ACC112 (cell line): ENCODE measurements around the gene CAMTA1.

Experiments
- H2AFZ ChIP-seq: fragments of 200-600 bp; sonication (generic); one replicate; pipeline ENCODE4 v1.6.0; 2017; ENCODE audit warnings: antibody characterized with exemption, low read length; ENCODE audit not compliant: unreplicated experiment
- H3K27ac ChIP-seq: fragments of 200-600 bp; sonication (generic); 2 replicates; pipeline ENCODE4 v1.5.1; 2014; ENCODE audit warnings: low read depth, mild to moderate bottlenecking, antibody characterized with exemption, low read length, moderate library complexity
- H3K27me3 ChIP-seq: fragments of 200-600 bp; sonication (generic); 2 replicates; pipeline ENCODE4 v1.6.1; 2014; ENCODE audit warnings: mild to moderate bottlenecking, antibody characterized with exemption, low read length, moderate library complexity, mixed read lengths; ENCODE audit not compliant: insufficient read depth
- H3K36me3 ChIP-seq: fragments of 200-600 bp; sonication (generic); 2 replicates; pipeline ENCODE4 v1.6.1; 2016; ENCODE audit warnings: mild to moderate bottlenecking, antibody characterized with exemption, low read length, moderate library complexity, mixed read lengths; ENCODE audit not compliant: insufficient read depth
- H3K4me1 ChIP-seq: fragments of 200-600 bp; sonication (generic); one replicate; pipeline ENCODE4 v1.6.1; 2016; ENCODE audit warnings: low read length, mixed read lengths; ENCODE audit not compliant: insufficient read depth, unreplicated experiment, control insufficient read depth
- H3K4me3 ChIP-seq: fragments of 200-600 bp; sonication (generic); 2 replicates; pipeline ENCODE4 v1.5.1; 2014; ENCODE audit warnings: mild to moderate bottlenecking, low read depth, low read length
- H3K79me2 ChIP-seq: fragments of 200-600 bp; sonication (generic); one replicate; pipeline ENCODE4 v1.6.0; 2016; ENCODE audit warnings: low read length; ENCODE audit not compliant: control insufficient read depth, unreplicated experiment, insufficient read depth

The CAMTA1 gene

GRCh38 chr1:7255303-7256058 lies 470.2 kb downstream of the CAMTA1 start:
- no peaks in the 10 kb centered on the region for H3K36me3 ChIP-seq
- H3K4me3 ChIP-seq = no peak overlapping the region
- peaks cover 4% of the 10 kb centered on the region for H3K4me1 ChIP-seq
- no peak overlapping the region for H2AFZ ChIP-seq
- no peaks in the 10 kb centered on the region for H3K79me2 ChIP-seq
- H3K27ac ChIP-seq = no peak overlapping the region
- H3K27me3 ChIP-seq = no peaks in the 10 kb centered on the region

- no peak overlapping the region for H3K4me3 ChIP-seq
- H3K27me3 ChIP-seq = no peaks in the 10 kb centered on the region
- peaks cover 4% of the 10 kb centered on the region for H3K4me1 ChIP-seq
- no peak overlapping the region for H2AFZ ChIP-seq
- no peaks in the 10 kb centered on the region for H3K79me2 ChIP-seq
- no peaks in the 10 kb centered on the region for H3K36me3 ChIP-seq
- no peak overlapping the region for H3K27ac ChIP-seq
Measured at GRCh38 chr1:7256526-7256925, 471.3 kb downstream of the CAMTA1 start.

GRCh38 chr1:7257225-7257624 lies 472.0 kb downstream of the CAMTA1 start:
- Histone ChIP-seq H3K27ac (no peak overlapping the region), H3K4me3 (no peak overlapping the region), H3K79me2 (no peaks in the 10 kb centered on the region), H3K36me3 (no peaks in the 10 kb centered on the region), H3K4me1 (peaks cover 4% of the 10 kb centered on the region), H3K27me3 (no peaks in the 10 kb centered on the region), H2AFZ (no peak overlapping the region)

- Histone ChIP-seq H3K27me3 (no peaks in the 10 kb centered on the region), H3K36me3 (no peaks in the 10 kb centered on the region), H3K4me1 (peaks cover 4% of the 10 kb centered on the region), H3K79me2 (no peaks in the 10 kb centered on the region), H3K27ac (no peak overlapping the region), H2AFZ (no peak overlapping the region), H3K4me3 (no peak overlapping the region)
Measured at GRCh38 chr1:7258589-7259135, 473.4 kb downstream of the CAMTA1 start.

- no peaks in the 10 kb centered on the region for H3K36me3 ChIP-seq
- no peaks in the 10 kb centered on the region for H3K79me2 ChIP-seq
- no peak overlapping the region for H2AFZ ChIP-seq
- no peak overlapping the region for H3K4me3 ChIP-seq
- peaks cover 4% of the 10 kb centered on the region for H3K4me1 ChIP-seq
- H3K27ac ChIP-seq = no peak overlapping the region
- H3K27me3 ChIP-seq = no peaks in the 10 kb centered on the region
Measured at GRCh38 chr1:7259955-7260354, 474.7 kb downstream of the CAMTA1 start.

GRCh38 chr1:7261490-7261889 lies 476.2 kb downstream of the CAMTA1 start:
- H3K27ac ChIP-seq = no peak overlapping the region
- no peaks in the 10 kb centered on the region for H3K27me3 ChIP-seq
- H3K36me3 ChIP-seq = no peaks in the 10 kb centered on the region
- H2AFZ ChIP-seq = no peak overlapping the region
- no peak overlapping the region for H3K4me3 ChIP-seq
- H3K79me2 ChIP-seq = no peaks in the 10 kb centered on the region
- H3K4me1 ChIP-seq = peaks cover 8% of the 10 kb centered on the region

GRCh38 chr1:7262611-7263010 lies 477.4 kb downstream of the CAMTA1 start:
- H3K27me3 ChIP-seq = no peaks in the 10 kb centered on the region
- no peak overlapping the region for H3K4me3 ChIP-seq

GRCh38 chr1:7263021-7263960 lies 478.0 kb downstream of the CAMTA1 start:
- Histone ChIP-seq H3K27ac (no peak overlapping the region), H3K4me3 (no peak overlapping the region), H3K36me3 (no peaks in the 10 kb centered on the region), H3K27me3 (no peaks in the 10 kb centered on the region), H3K79me2 (no peaks in the 10 kb centered on the region), H2AFZ (no peak overlapping the region), H3K4me1 (peaks cover 19% of the 10 kb centered on the region)

More at GRCh38 chr1:7262611-7263010, 477.4 kb downstream of the CAMTA1 start:
- no peaks in the 10 kb centered on the region for H3K79me2 ChIP-seq
- no peak overlapping the region for H2AFZ ChIP-seq
- no peak overlapping the region for H3K27ac ChIP-seq
- peaks cover 14% of the 10 kb centered on the region for H3K4me1 ChIP-seq
- no peaks in the 10 kb centered on the region for H3K36me3 ChIP-seq

- Histone ChIP-seq H3K79me2 (no peaks in the 10 kb centered on the region), H3K4me1 (peaks cover 19% of the 10 kb centered on the region), H3K4me3 (no peak overlapping the region), H3K27ac (no peak overlapping the region), H3K36me3 (no peaks in the 10 kb centered on the region), H2AFZ (no peak overlapping the region), H3K27me3 (no peaks in the 10 kb centered on the region)
Measured at GRCh38 chr1:7264101-7264500, 478.8 kb downstream of the CAMTA1 start.

- H2AFZ ChIP-seq = no peak overlapping the region
Measured at GRCh38 chr1:7265771-7266371, 480.6 kb downstream of the CAMTA1 start.

More at GRCh38 chr1:7265771-7266371, 480.6 kb downstream of the CAMTA1 start:
- no peaks in the 10 kb centered on the region for H3K79me2 ChIP-seq
- H3K36me3 ChIP-seq = no peaks in the 10 kb centered on the region
- peaks cover 19% of the 10 kb centered on the region for H3K4me1 ChIP-seq
- H3K27ac ChIP-seq = peak overlapping the region; percentile 64
- no peak overlapping the region for H3K4me3 ChIP-seq
- H3K27me3 ChIP-seq = no peaks in the 10 kb centered on the region
